GM12873 (cell line): ENCODE measurements around the gene ABT1.

ENCODE experiments used
- CTCF ChIP-seq: IDR thresholded peaks from 2 replicates; pipeline ENCODE4 v1.5.1; 2012; ENCODE audit warnings: low read depth, mild to moderate bottlenecking, moderate library complexity, low read length, control low read depth; ENCODE audit not compliant: insufficient read depth; ENCODE audit errors: missing control alignments

Gene ABT1

GRCh38 chr6:26554697-26555504 lies 41.9 kb upstream of the ABT1 start:
- TF ChIP-seq CTCF: no peak

- no peak for TF ChIP-seq CTCF
Measured at GRCh38 chr6:26555505-26556262, 41.1 kb upstream of the ABT1 start.

GRCh38 chr6:26556263-26557070 lies 40.3 kb upstream of the ABT1 start:
- no peak for TF ChIP-seq CTCF

DNA sequence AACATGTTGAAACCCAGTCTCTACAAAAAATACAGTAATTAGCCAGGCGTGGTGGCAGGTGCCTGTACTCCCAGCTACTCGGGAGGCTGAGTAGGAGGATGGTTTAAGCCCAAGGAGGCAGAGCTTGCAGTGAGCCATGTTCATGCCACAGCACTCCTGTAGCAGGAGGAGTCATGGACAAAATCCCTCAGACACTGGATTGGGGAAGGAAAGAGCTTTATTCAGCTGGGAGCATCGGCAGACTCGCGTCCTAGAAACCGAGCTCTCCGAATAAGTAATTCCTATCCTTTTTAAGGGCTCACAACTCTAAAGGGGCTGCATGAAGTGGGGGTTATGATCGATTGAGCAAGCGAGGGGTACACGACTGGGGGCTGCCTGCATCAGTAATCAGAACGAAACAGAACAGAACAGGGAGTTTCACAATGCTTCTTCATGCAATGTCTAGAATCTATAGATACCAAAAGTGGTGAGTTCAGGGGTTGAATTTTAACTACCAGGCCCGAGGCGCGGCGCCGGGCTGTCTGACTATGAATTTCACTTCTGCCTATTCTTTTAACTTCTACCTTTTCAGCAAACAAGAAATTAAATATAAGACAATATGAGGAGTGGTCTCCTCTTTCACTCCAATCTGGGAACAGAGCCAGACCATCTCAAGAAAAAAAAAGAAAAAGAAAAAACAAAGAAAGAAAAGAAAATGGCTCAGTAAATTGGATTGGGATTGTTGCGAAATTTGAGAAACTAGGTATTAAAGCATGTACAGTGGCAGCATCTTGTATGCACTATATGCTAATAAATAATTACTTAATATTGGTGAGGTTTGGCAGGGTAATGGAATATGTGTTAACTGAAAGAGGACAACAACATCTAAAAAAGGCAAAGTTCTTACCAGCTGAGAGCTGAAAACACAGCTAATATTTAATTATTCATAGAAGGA lies 35.0 kb upstream of the ABT1 start:
- no peak for TF ChIP-seq CTCF

- TF ChIP-seq CTCF: no peak
Measured at GRCh38 chr6:26563488-26563887, 33.3 kb upstream of the ABT1 start.

DNA sequence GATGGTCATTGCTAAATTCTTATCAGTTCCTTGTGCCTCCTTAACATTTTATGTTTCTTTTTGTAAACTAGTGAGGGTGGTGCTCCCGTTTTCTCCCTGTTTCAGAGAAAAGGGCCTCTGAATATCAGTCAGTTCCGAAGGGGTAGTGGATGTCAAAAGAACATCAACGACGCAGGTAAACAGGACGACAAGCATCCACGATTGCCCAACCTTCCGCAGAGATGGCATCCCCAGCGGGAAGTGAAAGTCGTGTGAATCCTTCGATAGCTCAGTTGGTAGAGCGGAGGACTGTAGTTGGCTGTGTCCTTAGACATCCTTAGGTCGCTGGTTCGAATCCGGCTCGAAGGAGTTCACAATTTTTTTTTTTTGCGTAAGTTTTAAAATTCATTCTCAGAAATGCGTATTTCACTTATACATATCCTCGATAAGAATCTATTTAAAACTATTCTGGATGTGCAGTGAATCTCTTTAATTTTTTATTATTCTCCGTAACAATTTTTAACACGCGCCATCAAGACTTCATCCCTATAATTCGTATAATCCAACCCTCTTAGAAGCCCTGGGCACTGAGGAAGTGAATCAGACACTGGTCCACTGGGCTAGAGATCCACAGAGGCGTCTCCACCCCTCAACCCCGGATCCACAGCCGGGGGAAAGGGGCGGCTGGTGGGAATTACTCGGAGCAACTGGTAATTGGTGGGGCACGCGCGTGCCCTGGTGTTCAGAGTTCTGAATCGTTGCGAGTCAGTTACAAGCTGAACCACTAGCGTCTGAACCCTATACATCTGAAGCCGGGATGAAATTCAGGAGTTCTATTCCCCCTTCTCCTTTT lies 27.9 kb upstream of the ABT1 start:
- TF ChIP-seq CTCF: peak; percentile 38
